Breast epithelium (tissue), 3 donors: ENCODE measurements around the gene MPZL2.

ENCODE experiments used
- CTCF ChIP-seq, 3 donors: fragments of 450-650 bp; IDR thresholded peaks; one replicate each; pipeline ENCODE4 v1.5.1; 2016 to 2017; ENCODE audit warnings: antibody characterized with exemption in 3 of 3, mild to moderate bottlenecking in 3 of 3, moderate library complexity in 3 of 3
- POLR2A ChIP-seq: fragments of 450-650 bp; IDR thresholded peaks from one replicate; pipeline ENCODE4 v1.6.1; 2016; ENCODE audit warnings: antibody characterized with exemption, mild to moderate bottlenecking, moderate library complexity
- POLR2AphosphoS5 ChIP-seq, 3 donors: sonication (generic); formaldehyde crosslinking; IDR thresholded peaks; one replicate each; pipeline ENCODE4 v1.6.1; 2017; ENCODE audit warnings: antibody characterized with exemption in 3 of 3

- no peak for TF ChIP-seq CTCF (IDR thresholded peaks at IDR 0.05)
- TF ChIP-seq POLR2AphosphoS5 (IDR thresholded peaks at IDR 0.05), result no peak
- no peak for TF ChIP-seq POLR2A
Observed at GRCh38 chr11:118304568-118305248, 40.6 kb upstream of the MPZL2 start, which contains the start of gene CD3E.
